ENCODE results near the gene PAX8.

DNA sequence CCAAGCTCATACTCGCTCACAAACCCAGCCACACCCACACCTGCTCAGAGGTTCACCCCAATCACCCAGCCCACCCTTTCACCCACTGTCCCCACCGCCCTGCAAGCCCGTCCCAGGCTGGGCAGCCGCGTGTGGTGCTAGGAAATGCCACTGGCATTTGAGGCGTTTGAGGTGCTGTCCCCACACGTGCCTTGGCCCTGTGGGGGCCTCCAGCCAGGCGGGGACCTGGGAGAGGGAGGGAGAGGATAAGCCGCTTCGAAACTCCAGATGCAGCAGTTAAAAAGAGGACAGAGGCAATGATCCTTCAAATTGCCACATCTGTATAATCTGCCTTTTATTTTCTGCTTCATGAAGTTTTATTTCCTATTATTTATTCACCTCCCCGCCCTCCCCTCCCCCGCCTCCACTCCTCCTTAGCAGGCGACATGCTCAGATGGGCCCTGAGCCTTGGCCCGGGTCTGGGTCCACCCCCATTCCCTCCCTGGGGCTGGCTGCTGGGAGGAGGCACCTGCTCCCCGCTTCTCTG, 69.0 kb downstream of the PAX8 start:
- no peak for TF ChIP-seq GATA2 (IDR thresholded peaks at IDR 0.05; ENCODE audit: low read depth, low read length)
- no peak for TF ChIP-seq GATA3 (IDR thresholded peaks at IDR 0.05; ENCODE audit: low read depth, low read length)
